GM19099 (cell line): ENCODE results near the gene IRS2.

Experiments used
- POLR2A ChIP-seq: IDR thresholded peaks from 3 replicates; pipeline ENCODE4 v1.6.1; 2011; ENCODE audit warnings: low read depth; ENCODE audit not compliant: insufficient read length; ENCODE audit errors: extremely low read depth

Gene IRS2, protein sequence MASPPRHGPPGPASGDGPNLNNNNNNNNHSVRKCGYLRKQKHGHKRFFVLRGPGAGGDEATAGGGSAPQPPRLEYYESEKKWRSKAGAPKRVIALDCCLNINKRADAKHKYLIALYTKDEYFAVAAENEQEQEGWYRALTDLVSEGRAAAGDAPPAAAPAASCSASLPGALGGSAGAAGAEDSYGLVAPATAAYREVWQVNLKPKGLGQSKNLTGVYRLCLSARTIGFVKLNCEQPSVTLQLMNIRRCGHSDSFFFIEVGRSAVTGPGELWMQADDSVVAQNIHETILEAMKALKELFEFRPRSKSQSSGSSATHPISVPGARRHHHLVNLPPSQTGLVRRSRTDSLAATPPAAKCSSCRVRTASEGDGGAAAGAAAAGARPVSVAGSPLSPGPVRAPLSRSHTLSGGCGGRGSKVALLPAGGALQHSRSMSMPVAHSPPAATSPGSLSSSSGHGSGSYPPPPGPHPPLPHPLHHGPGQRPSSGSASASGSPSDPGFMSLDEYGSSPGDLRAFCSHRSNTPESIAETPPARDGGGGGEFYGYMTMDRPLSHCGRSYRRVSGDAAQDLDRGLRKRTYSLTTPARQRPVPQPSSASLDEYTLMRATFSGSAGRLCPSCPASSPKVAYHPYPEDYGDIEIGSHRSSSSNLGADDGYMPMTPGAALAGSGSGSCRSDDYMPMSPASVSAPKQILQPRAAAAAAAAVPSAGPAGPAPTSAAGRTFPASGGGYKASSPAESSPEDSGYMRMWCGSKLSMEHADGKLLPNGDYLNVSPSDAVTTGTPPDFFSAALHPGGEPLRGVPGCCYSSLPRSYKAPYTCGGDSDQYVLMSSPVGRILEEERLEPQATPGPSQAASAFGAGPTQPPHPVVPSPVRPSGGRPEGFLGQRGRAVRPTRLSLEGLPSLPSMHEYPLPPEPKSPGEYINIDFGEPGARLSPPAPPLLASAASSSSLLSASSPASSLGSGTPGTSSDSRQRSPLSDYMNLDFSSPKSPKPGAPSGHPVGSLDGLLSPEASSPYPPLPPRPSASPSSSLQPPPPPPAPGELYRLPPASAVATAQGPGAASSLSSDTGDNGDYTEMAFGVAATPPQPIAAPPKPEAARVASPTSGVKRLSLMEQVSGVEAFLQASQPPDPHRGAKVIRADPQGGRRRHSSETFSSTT (N-terminal part only)

DNA sequence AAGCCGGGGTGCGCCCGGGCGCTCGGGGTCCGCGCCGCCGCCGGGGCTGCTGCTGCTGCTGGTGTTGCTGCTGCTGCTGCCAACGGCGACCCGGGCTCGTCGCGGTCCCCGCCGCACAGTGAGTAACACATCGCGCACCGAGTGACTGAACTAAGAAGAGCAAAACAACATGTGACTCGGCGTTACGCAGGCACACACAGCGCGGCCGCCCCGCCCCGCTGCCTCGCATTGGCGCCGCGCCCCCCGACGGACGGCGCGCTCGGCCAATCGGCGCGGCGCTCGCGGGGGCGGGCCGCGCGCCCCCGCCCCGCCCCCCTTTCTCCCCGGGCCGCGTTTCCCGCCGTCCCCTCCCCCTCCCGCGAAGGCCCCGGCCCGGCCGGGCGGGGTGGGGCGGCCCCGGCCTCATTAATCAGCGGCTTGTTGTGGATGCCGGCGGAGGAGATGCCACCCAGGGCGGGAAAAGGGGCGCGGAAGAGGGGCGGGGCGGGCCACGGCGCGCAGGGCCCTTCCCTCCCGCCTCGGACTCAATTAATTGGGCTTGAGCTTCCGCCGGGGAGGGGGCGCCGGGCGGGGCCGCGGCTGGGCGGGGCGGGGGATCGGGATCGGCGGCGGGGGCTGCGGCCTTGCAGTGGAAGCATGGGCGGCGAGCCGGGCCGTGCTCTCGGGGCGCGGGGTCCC, at the start of gene IRS2:
TSS of gene IRS2 (minus strand) at position 127 of the 678 bp plus-strand sequence. CDS start 530 bp downstream, outside the sequence.
- TF ChIP-seq POLR2A: peak; percentile 78

DNA sequence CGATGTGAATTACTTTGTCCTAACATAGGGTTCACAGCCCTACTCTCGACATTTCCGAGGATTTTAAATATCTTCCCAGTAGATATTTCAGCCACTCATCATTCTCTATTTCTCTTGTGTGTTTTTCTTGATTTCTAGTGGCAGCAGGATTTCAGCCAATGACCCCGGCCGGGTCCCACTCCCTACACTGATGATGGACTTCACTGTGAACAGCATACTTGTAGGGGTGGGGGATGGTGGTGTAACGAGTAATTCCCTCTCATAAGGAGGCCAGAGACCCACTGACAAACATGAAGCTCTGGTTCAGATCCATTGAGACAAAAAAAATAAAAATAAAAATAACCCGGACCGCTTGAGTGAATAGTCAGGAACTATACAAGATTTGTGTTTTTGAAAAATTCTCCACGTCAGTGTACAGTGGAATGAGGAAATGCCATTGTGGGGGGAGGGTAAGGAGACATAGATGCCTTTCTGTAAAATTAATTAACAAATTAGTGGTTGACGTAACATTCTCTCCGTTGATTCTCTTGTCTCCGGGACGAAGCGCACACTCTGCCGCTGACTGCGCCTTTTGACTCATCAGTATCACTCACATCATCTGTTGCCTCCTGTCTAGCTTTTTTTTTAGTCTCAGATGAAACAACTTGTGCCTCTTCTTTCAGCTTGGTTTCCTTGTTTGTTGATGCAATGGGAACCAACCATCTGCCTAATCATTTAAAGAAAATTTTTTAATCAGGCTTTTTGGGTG, 48.8 kb upstream of the IRS2 start:
- no peak for TF ChIP-seq POLR2A

DNA sequence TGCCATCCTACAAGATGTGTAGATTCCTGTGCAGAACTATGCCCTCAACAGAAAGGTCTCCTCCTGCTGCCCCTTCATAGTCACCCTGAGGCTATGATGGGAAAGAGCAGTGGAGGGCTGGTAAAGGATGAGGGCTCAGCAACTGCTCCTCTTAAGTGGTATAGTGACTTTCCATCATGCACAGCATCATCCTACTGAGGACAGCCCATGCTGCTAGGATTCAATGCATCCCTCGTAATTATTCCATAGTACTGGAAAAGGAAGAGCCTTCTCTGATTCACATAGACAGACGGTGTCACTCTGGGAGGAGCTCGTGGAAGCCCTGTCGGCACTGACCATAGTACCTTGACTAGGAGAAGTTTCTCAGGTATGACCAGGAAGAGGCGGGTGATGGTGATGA, 47.6 kb upstream of the IRS2 start:
- no peak for TF ChIP-seq POLR2A

DNA sequence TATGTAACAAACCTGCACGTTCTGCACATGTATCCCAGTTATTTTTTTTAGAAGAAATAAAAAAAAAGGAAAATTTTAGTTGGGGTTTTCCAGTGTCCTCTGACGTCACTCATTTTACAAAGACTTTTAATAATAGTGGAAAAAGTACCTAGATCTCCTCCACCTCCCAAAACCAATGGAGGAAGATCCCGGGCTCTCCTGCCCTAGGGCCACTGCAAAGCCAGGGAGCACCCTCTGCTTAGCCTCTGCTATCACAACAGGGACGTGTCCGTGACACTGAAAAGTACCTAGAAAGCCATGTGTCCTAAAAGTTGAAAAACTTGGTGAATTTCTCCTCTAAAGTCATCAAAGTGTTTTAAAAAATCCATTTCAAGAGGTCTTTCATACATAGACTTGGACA, 46.7 kb upstream of the IRS2 start:
- TF ChIP-seq POLR2A: no peak

DNA sequence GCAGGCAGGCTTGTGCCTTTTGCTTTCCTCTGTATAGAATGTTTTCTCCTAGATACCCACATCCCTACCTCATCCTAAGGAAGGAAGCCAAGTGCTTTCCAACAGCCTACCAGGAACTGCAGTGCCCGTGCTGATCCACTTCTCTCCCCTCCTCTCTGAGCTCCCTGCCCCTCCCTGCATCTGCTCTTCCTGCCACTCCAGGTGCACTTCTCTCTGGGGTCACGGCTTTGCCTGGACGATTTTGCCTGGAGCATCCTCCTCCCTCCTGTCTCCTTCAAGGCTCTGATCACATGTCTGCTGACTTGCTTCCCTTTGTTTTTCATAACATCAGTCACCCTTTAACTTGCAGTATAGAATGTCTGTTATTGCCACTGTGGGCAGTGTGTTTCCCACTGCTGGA, 34.7 kb upstream of the IRS2 start:
- TF ChIP-seq POLR2A: no peak

DNA sequence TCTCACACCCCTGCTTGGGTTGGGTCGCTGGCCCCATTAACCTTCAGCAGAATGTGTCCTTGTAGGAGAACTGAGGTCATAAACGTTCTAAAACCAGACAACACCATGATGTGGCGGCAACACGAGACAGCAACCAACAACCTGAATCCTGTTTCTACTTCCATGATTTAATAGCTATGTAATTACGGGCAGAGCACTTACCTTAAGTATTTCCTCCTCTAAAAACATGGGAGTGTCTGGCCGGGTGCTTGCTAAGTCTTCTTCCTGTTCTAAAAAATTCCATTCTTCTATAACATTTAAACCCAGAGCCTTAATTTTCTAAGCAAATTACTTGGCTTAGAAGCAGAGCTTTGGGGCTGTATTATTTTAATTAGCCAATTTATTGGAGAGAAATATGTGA, 33.5 kb upstream of the IRS2 start:
- TF ChIP-seq POLR2A: no peak

DNA sequence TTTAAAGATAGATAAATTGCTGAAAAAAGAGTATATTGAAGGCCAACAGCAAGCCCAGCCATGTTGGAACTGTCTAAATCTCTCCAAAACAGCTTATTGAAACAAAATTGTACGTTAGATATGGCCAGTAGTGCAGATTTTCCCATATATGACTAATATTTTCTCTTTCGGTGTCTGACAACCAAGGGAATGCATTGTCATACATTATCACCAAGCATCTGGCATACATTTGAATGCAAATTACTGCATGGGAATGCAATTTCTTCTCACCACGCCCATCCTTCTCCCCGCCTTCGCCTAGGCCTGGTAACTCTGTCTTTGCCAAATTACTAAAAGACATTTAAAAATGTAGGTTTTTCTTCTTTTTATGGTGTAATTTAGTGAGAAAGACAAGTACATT, 32.5 kb upstream of the IRS2 start:
- no peak for TF ChIP-seq POLR2A

DNA sequence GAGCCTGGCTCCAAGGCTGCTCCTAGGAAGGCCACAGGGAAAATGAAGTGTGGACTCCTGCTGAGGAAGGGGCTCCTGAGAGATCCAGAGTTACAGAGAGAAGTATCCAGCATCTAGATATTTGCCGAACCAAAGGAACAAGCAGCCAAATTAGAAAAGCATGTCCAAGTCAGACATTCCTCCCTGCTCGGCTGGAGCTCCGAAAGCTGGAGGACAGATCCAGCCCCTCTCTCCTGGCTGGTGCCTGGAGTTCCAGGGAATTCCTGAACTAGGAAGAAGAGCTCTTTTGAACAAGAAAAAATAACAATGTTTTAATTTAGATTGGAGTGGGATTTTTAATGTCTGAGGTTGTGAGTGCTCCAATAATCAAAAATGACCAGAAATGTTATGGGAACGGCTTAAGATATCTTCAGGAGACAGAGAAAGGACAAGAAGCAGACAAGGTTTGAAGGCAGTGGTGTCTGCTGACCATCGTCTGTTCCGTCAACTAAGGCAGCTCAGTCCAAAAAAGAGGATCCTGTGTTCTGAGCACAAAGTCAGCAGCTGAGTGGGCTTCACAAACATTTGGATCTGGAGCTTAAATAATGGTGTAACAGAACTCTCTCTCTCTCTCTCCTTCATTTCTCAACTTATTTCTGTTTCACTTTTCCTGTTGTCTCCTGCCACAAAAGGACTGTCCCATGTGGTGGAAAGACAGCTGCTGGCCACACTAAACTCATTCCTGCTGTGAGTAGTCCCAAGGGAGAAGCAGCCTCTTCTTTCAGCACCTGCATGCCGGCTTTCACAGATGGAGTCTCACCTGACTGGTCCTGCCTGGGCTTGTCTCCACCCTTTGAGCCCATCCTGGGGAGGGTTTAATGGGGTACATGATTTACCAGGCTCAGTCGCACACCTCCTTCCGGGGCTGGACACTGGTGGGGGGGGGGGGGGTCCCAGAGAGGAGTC, 31.5 kb upstream of the IRS2 start:
- no peak for TF ChIP-seq POLR2A

DNA sequence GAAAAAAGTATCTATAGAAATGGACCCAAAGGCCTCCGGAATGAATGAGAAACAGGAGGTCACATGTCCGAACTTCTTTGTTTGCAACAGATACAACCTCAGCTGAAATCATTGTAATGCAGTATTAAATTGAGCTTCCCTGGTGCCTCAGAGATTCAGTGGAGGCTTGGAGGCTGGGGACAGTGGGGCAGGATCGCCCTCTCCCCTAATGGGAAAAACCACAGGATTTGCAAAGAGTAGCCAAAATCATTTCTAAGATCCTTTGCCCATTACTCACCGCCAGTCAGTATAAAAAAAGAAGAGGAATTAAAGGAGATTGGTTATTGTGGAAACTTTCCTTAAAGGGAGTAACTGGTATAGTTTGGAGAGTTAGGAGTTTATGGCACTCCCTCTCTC, 30.4 kb upstream of the IRS2 start:
- TF ChIP-seq POLR2A: no peak

DNA sequence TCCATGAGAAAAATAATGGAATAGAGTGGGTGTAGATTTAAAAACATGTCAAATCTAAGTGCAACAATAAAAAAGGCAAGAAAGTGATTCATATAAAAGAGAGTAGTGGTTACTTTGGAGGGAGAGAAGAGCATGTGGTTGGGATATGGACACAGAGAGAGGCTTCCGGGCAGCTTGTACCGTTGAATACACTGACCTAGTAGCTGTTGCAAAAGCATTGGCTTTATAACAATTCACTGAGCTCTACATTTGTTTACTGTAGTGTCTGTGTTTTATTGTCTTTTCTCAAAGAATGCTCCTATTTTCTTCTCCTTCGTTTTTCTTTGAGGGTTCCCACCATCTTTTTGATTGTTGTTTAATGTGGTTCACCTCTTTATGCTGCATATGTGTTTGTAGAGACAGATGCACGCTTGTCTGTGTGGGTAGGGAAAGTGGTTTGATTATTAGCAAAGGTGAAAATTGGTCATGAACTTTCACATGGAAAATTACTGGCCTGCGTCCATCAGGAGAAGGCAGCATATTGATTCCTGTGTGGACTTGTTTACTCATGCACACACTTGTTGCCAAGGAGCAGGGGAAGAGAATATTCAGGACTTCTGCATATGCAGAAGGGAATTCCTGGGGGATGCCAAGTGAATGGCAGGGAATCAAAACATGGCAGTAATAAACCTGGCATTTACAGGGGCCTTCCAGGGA, 29.9 kb upstream of the IRS2 start:
- no peak for TF ChIP-seq POLR2A

DNA sequence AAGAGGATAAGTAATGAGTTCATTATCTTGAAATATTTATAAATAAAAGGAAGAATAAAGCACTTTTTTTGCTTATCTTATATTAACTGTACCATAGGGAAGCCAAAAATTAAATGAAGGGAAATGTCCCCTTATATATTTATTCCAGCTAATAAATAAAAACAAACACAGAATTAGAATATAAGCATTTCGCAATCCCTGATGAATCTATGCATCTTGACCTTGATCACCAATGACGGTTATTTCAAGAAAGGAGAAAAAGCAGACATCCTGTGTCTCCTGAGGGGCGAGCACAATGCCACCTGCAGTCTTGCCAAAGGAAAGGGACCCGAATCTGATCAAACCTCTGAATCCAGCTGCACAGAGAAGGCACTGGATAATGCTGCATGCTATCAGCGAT, 29.3 kb upstream of the IRS2 start:
- TF ChIP-seq POLR2A: no peak

DNA sequence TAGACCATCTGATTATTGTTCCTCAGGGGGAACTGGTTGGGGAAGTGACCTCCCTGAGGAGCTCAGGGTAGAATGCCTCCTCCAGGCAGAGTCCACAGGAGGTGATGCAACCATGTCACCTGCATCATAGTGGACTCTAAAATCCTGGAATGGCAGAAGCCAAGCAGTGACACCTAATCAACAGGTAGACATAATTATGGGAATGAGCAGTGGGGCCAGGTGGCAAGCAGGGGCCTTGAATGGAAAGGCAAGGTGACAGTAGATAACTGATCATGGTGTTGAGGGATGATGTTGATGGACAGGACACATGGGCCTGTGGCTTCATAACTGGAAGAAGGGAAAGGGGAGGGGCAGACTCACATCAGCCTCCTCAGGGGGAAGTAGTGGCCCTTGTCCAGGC, 27.3 kb upstream of the IRS2 start:
- TF ChIP-seq POLR2A: no peak
